Activated CD4-positive, alpha-beta T cell treated with anti-CD3 and anti-CD28 coated beads for 4 hours (primary cell): ENCODE data around the gene LTBP4.

ENCODE experiments used
- DNase-seq, 2 donors: peaks; one replicate each; pipeline ENCODE4 v3.0.0-alpha.2; 2020

Gene LTBP4

DNA sequence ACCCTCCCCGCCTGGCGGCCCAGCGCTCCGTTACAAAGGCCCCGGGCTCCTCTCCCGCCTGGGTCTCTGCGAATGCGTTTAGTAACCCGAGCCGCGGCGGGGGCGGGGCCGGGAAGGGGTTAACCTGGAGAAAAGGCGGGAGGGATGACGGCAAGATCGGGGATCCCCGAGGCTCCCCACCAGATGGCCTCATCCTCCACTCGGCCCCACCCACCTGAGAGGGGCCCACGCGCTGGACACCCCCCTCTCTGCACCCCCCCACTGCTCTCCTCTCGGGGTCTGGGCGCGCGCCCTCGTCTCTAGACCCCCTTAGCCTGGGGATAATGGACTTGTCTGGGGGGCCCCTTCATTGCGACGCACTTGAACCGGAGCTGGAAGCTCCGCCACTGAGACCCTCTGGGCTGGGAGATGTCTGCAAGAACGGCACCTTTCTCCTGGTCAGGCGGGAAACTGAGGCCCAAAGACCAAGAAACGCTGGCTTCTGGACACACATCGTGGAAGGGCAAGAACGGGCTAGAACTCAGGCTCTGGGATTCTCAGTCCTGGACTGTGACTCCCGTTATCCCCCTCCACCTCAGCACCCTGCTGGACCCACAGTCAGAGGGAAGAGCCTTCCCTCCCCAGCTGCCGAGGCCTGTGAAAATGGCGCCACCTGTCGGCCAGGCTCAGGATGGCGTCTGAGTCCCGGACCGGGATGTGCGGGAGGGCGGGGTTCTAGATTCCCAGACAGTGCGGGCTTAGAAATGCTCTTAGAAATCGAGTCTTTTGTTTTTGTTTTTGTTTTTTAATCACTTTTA lies 2.9 kb upstream of the LTBP4 start:
- DNase-seq = peak; percentile 72 to 84

DNA sequence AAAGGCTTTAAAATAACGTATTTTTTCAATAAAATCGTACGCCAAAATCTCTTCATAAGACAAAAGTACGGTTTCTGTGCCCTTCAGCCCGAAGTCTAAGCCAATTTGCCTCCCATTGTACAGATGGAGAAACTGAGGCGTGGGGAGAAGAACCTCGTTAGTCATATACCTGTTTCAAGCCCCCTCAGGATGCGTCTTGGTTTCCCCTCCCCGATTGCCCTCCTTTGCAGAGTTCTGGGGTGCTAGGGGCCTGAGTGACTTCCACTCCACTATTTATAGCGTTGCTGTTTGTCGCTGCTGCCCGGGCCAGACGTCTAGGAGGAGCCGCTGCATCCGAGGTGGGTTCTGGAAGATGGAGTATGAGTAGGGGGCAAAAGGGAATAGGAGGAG lies 2.3 kb upstream of the LTBP4 start:
- no peak for DNase-seq

DNA sequence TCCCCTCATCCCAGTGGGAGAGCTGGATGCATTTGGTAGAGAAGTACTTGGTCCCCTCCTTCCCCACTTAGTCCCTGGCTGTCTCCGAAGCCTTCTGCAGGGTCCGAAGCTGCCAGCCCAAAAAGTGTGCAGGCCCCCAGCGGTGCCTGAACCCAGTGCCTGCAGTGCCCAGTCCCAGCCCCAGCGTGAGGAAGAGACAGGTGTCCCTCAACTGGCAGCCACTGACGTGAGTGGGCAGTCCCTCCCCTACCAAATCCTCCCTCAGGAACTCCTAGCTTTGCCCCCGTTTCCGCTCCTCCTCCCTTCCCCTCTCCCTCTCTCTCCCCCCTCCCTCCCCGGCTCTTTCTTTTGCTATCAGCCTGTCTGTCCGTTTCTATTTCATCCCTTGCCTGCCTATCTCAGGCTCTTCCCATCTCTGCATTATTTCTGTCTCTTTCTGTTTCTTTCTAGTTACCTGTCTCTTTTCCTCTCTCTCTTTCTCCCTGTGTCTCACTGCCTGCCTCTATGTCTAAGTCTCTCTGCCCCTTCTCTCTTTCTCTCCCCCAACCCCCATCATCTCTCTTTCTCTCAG lies 1.8 kb upstream of the LTBP4 start:
- no peak for DNase-seq

DNA sequence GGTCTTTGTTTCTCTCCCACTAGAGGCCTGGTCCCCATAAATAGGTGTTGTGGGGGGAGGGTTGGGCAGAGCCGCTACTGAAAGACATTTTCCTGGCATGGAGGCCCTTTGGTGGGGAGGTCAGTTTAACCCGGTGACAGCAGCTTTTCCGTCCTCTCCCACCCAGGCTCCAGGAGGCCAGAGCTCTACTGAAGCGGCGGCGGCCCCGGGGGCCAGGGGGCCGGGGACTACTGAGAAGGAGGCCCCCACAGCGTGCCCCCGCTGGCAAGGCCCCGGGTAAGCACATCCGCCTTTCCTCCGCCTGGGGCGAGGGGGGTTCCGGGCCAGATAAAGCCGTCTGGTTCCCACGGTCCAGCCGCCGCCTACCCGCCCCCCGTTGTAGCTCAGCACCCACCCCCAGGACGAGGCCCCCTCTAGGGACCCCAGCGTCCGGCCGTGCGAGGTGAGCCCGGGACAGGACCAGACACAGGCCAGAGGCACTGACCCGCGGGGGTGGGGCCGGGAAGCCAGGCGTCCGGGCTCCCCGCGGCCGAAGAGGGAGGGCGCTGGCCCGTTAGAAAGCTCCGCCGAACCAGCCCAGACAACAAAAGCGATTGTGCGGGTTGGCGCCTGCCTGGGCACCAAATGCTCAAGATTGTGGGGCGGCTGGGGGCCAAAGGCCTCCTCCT lies 1.1 kb upstream of the LTBP4 start:
- no peak for DNase-seq

DNA sequence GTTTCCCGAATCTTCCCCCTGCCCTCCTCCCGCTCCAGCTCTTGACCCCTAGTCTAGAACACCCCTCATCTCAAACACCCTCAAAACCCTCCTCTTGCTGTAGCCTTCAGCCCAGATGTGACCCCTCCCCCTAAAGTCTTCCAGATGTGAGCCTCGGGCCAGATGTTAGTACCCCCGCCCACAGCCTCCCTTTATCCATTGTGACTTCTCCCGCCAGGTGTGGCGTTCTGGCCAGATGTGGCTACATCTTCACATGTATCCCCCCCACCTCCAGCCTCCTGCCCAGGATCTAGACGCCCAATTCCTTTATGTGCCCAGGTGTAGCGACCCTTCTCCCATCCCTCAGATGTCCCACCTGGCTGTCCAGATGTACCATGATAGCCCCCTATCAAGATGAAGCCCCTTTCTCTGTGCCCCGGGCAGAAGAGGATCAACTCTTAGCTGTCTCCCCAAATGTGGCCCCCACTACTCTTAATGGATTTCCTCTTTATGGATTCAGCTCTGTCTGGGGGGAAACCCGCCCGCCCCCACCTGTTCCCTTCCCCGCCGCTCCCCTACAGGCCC lies 517 bp upstream of the LTBP4 start:
- DNase-seq = no peak

DNA sequence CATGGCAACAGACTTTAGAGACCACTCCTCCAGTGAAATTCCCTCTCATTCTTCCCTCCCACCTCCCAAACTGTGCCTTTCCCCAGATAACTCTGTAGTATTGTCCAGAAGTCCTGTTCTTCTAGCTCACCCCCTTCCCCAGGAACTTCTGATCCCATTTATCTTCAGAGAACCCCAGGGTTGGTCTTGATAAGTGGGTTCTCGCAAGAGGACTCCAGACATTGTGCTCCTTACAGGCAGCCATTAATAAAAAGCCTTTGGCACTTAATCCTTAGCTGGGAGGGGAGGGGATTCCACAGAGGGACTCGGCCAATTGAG lies 1.9 kb downstream of the LTBP4 start:
- no peak for DNase-seq

DNA sequence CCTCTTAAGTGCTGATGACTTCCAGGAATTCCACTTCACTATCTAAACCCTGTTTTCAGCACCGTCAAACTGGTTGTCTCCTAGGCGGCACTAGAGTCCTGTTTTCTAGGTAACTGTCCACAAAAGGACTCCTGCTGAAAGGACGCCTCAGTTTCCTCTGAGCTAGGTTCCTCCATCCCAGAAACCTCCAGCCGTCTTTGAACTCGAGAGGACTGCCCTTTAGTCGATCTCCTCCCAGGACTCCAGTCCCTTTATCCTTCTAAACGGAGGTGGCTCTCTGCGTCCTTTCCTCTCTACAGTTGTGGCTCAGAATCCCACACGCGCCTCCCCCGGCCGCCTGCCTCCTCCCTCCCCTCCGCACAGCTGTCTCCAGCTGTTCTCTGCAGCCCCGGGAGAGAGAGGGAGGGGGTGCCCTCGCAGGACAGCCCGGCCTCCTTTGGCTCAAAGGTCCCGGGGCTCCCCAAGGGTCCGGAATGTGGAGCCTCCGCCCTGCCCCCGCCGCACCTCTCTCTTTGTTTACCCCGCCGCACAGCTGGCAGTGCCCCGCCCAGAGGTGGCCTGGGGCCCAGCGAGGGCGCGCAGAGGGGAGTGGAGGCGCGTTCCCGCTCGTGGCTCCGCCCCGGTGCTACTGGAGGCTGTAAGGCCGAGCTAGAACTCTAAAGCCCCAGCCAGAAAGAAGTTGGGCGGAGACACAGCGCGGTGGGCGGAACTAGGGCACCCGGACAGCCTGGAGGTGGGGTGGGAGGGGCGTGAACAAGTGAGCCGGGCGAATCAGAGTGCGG lies 2.4 kb downstream of the LTBP4 start:
- peak; percentile 97 to 98 for DNase-seq

DNA sequence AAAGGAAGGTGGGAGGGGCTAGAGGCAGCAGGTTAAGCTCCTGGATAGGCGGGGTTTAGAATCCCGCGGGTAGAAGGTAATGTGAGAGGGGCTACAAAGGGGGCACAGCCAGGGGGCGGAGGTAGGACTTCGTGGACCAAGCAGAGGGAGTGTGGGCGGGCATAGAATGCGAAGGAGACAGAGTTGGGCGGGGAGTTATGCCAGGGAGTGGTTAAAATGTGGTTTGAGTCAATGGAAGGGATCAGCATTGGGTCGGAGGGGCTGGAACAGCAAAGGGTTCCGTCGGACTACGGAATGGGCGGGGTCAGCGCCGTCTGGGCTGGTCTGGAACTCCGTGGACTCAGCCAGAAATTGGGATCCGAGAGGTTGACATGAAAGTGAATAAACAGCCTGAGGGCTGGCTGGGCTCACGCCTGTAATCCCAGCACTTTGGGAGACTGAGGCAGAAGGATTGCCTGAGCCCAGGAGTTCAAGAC lies 3.0 kb downstream of the LTBP4 start:
- DNase-seq = no peak

DNA sequence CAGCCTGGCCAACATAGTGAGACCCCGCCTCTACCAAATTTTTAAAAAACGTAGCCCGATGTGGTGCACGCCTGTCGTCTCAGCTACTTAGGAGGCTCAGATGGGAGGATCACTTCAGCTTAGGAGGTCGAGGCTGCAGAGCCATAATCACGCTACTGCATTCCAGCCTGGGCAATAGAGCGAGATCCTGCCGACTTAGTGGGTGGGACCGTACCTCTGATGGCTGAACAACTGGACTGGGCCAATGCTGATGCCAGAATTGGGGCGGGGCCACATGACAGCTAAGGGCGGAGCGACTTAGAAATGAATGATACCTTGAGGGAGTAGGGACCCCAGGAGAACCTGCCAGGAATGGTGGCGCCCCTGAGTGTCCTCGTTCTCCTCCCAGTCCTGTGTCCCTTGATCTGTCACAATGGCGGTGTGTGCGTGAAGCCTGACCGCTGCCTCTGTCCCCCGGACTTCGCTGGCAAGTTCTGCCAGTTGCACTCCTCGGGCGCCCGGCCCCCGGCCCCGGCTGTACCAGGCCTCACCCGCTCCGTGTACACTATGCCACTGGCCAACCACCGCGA lies 3.6 kb downstream of the LTBP4 start:
- DNase-seq = no peak

DNA sequence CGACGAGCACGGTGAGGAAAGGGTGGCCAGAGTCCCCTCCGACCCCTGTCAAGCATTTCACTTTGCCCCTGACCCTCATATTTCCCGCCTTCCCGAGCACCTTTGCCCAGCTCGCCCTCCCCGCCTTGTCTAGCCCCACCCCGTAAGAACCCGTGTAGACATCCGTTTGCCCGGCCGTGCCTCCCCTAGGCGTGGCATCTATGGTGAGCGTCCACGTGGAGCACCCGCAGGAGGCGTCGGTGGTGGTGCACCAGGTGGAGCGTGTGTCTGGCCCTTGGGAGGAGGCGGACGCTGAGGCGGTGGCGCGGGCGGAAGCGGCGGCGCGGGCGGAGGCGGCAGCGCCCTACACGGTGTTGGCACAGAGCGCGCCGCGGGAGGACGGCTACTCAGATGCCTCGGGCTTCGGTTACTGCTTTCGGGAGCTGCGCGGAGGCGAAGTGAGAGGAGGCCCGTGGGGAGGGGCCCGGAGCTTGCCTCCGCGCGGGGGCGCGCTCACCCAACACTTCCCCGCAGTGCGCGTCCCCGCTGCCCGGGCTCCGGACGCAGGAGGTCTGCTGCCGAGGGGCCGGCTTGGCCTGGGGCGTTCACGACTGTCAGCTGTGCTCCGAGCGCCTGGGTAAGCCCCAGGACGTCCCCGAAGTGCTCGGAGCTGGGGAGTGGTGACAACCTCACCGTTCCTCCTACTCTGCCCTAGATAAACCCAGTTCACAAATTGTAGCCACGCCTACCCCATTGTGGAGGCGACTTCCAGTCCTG lies 4.2 kb downstream of the LTBP4 start:
- DNase-seq = peak; percentile 82 to 90

DNA sequence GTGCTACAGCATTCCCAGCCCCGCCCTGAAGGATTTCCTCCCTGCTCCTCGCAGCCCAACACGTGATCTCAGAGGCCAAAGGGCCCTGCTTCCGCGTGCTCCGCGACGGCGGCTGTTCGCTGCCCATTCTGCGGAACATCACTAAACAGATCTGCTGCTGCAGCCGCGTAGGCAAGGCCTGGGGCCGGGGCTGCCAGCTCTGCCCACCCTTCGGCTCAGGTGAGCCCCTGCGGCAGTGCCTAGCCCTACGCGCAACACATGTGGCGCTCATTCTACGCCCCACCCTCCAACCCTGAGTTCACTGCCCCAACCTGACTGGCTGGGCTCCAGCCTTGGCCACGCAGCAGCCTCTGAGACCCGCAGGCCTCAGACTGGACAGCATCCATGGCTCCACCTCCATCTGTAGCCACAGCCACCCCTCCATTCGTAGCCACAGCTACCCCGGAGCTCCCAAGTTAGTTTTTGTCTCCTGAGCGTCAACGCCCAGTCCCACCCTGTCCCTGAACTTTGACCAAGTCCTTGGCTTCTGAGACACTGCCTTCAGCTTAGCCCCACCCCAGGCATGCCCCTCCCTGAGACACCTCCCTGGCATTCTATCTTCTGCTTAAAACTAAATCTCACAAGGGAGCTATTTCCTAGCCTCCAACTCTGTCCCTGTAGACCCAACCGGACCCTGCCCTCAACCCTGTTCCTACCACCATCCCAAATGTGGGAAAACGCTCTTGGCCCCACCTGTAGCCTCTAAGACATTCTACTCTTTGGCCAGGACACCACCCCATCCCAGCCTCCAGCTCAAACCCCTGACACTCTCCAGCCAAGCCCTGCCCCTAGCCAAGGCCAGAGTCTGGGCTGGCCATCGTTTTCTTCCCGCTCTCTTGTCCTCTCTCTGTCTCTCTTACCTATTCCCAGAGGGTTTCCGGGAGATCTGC lies 6.4 kb downstream of the LTBP4 start:
- no peak for DNase-seq

DNA sequence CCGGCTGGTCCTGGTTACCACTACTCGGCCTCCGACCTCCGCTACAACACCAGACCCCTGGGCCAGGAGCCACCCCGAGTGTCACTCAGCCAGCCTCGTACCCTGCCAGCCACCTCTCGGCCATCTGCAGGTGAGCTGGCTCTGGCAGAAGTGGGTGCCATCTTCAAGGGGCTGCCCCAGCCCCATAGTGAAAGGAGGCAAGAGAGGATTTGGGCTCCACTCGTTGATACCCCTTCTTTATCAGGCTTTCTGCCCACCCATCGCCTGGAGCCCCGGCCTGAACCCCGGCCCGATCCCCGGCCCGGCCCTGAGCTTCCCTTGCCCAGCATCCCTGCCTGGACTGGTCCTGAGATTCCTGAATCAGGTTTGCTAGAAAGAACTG lies 7.1 kb downstream of the LTBP4 start:
- no peak for DNase-seq

DNA sequence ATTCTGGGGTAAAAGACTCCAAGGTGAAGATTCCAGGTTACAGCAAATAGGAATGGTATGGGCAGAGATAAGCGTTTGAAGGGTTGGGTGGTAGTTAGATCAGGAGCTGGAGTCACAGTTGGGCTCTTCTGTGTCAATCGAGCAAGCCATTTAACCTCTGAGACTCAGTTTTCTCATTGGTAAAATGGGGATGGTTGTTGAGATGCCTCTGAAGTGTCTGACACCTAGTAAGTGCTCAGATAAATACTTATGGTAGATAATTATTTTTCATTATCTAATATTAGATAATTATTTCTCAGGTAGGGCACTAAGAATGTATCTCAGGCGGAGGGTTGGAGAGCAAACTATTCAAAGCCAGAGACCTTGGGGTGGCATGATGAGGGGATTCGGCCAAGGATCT lies 7.8 kb downstream of the LTBP4 start:
- no peak for DNase-seq

DNA sequence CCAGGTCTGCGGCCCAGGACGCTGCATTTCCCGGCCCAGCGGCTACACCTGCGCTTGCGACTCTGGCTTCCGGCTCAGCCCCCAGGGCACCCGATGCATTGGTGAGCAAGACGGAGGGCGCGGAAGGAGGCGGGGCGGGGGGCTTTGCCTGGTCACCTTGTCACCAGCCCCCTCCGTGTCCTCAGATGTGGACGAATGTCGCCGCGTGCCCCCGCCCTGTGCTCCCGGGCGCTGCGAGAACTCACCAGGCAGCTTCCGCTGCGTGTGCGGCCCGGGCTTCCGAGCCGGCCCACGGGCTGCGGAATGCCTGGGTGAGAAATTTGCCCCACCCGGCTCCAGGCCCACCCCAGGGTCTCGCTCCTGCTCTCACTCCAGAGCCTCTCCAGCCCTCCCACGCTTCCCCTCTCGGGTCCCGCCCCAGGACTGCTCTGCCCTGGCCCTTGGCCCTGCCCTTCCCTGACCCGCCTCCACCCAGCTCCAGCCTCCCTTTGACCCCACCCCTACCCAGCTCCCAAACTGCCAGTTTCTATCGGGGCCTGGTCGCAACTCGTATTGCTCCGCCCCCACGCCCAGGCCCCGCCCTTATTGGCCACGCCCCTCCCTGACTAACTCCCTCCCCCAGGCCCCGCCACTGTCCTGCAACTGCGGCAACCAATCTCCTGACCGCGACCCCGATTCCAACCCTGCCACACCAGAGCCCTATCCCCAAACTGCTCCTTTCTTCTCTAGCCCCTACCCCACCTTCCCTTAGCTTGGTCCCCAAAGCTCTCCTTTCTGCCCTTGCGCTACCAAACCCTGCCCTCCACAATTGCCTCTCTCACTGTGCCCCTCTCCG lies 8.6 kb downstream of the LTBP4 start:
- DNase-seq = peak; percentile 88 to 92

DNA sequence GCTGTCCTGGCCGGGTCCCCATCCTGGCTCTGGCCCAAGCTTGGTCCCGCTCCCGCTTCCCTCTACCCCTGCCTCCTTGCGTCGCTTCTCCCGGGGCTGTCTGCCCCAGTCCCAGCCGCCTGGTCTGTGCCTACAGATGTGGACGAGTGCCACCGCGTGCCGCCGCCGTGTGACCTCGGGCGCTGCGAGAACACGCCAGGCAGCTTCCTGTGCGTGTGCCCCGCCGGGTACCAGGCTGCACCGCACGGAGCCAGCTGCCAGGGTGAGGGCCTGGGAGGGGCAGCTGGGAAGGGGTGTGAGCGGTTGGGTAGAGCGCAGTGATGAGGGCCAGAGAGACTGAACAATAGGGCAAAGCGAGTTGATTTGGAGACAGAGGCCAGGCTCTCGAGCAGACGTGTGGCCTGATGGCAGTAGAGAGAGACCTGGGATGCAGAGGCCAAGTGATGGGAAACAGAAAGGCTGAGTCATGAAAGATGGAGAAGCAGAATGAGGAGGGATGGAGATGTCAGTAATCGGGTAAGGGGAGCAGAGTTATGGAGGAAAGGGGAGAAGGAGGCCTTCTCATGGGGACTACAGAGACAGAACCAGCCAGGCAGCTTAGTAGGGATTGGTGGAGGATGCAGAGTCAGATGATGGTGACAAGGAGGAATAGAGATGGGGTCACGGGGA lies 9.4 kb downstream of the LTBP4 start:
- DNase-seq = peak; percentile 58 to 70

DNA sequence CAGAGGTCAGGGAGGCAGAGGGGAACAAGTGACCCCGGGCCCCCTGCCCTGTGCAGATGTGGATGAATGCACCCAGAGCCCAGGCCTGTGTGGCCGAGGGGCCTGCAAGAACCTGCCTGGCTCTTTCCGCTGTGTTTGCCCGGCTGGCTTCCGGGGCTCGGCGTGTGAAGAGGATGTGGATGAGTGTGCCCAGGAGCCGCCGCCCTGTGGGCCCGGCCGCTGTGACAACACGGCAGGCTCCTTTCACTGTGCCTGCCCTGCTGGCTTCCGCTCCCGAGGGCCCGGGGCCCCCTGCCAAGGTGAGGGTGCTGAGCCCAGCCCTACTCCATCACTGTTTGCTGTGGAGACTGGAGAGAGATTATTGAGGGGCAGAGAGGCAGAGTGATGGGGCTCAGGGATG lies 9.9 kb downstream of the LTBP4 start:
- no peak for DNase-seq

DNA sequence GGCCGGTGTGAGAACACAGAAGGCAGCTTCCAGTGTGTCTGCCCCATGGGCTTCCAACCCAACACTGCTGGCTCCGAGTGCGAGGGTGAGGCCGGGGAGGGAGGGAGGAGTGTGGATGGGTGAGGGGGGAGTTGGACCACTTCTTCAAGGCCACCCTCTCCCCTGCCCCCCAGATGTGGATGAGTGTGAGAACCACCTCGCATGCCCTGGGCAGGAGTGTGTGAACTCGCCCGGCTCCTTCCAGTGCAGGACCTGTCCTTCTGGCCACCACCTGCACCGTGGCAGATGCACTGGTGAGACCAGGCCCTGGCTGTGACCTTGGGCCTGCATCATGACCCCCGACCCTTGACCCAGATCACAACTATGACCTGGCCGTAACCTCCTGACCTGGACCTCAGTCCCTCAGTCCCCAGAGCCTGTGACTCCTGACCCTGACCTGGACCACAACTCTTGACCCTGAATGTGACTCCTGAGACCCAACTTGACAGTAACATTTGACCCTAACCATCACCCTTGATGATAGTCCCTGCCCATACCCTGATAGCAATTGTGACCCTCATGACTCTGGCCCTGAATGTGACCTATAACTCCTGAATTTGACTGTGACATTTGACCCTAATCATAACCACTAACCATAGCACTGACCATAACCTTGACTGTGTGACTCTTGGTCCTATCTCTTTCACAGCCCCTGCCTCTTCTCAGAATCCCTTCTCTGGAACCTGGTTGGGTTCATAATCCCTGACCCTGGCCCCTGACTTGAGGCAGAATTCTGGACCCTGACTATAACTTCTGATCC lies 10.9 kb downstream of the LTBP4 start:
- DNase-seq = no peak
